ENCODE results near the gene GRM2.

DNA sequence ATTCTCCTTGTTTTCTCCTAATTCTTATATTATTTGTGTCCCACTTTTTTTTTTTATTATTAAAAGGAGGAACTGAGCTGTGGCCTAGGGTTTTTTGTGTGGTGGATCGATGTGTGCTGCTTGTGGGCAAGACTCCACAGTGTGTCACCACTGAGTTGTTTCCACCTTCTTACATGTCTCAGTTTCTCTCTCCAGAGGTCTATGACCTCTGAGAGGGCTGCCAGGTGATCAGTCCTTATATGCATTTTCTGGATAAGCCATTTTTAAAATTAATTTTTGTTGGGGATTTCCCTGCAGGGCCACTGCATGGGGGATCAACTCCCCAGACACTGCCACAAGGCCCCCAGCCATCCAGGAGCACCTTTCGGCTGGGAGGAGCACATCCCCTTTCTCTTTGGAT, 44.4 kb downstream of the GRM2 start:
- TF ChIP-seq, protein P1, sequence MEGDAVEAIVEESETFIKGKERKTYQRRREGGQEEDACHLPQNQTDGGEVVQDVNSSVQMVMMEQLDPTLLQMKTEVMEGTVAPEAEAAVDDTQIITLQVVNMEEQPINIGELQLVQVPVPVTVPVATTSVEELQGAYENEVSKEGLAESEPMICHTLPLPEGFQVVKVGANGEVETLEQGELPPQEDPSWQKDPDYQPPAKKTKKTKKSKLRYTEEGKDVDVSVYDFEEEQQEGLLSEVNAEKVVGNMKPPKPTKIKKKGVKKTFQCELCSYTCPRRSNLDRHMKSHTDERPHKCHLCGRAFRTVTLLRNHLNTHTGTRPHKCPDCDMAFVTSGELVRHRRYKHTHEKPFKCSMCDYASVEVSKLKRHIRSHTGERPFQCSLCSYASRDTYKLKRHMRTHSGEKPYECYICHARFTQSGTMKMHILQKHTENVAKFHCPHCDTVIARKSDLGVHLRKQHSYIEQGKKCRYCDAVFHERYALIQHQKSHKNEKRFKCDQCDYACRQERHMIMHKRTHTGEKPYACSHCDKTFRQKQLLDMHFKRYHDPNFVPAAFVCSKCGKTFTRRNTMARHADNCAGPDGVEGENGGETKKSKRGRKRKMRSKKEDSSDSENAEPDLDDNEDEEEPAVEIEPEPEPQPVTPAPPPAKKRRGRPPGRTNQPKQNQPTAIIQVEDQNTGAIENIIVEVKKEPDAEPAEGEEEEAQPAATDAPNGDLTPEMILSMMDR (IDR thresholded peaks at IDR 0.05; ENCODE audit: low read length), result no peak
- TF ChIP-seq EZH2 (optimal IDR thresholded peaks at IDR 0.05; ENCODE audit: low read depth, low read length), result no peak
- no peak for TF ChIP-seq EZH2phosphoT487 (IDR thresholded peaks at IDR 0.05; ENCODE audit: low read length)

Measured in MM.1S (cell line).